Liver (tissue), 9 donors: Measurements from ENCODE around the gene ETS1. TPM values are rescaled to one million over a fixed set of nuclear protein-coding genes. Genes with fewer than 3 reads are reported as not detected.

Source experiments
- DNase-seq: peaks from one replicate; pipeline ENCODE4 v3.0.0-alpha.2; 2017; ENCODE audit warnings: low spot score
- H3K27ac ChIP-seq, 2 donors: one replicate each; pipeline ENCODE4 v1.7.0; 2013; ENCODE audit warnings: inconsistent platforms in 2 of 2, low read length in 2 of 2, control low read depth in 1 of 2, low read depth in 1 of 2, mild to moderate bottlenecking in 1 of 2
- H3K27me3 ChIP-seq, 4 donors: one replicate each; pipeline versions ENCODE4 v1.6.1 to v1.7.0; 2013; ENCODE audit warnings: low read length in 3 of 4, inconsistent platforms in 1 of 4, mild to moderate bottlenecking in 1 of 4, moderate library complexity in 1 of 4; ENCODE audit not compliant: control insufficient read depth in 4 of 4, insufficient read depth in 4 of 4
- H3K36me3 ChIP-seq, 4 donors: one replicate each; pipeline versions ENCODE4 v1.6.1 to v1.7.0; 2013; ENCODE audit warnings: low read length in 3 of 4, mild to moderate bottlenecking in 3 of 4, low read depth in 1 of 4, moderate library complexity in 1 of 4; ENCODE audit not compliant: control insufficient read depth in 4 of 4, insufficient read depth in 3 of 4
- H3K4me1 ChIP-seq, 4 donors: one replicate each; pipeline versions ENCODE4 v1.6.1 to v1.7.0; 2013; ENCODE audit warnings: low read length in 3 of 4, mild to moderate bottlenecking in 3 of 4, moderate library complexity in 1 of 4; ENCODE audit not compliant: control insufficient read depth in 4 of 4, insufficient read depth in 4 of 4
- H3K4me3 ChIP-seq, 3 donors: one replicate each; pipeline versions ENCODE4 v1.6.1 to v1.7.0; 2013; ENCODE audit warnings: low read length in 3 of 3, control low read depth in 1 of 3, low read depth in 1 of 3, mild to moderate bottlenecking in 1 of 3
- H3K9ac ChIP-seq, 2 donors: one replicate each; pipeline ENCODE4 v1.7.0; 2013; ENCODE audit warnings: low read length in 2 of 2, mild to moderate bottlenecking in 2 of 2, moderate library complexity in 2 of 2, control low read depth in 1 of 2, low read depth in 1 of 2
- H3K9me3 ChIP-seq, 4 donors: one replicate each; pipeline versions ENCODE4 v1.6.1 to v1.7.0; 2013; ENCODE audit warnings: low read length in 3 of 4; ENCODE audit not compliant: control insufficient read depth in 4 of 4
- ATF3 ChIP-seq: IDR thresholded peaks from 2 replicates; pipeline ENCODE4 v1.6.1; 2016; ENCODE audit warnings: antibody characterized with exemption
- EGR1 ChIP-seq, 2 donors: IDR thresholded peaks; 2 replicates each; pipeline ENCODE4 v1.6.1; 2016 to 2018; ENCODE audit warnings: antibody characterized with exemption in 2 of 2, low read depth in 2 of 2
- FOXA1 ChIP-seq: IDR thresholded peaks from 2 replicates; pipeline ENCODE4 v1.6.1; 2016; ENCODE audit warnings: antibody characterized with exemption
- FOXA2 ChIP-seq: IDR thresholded peaks from 2 replicates; pipeline ENCODE4 v1.6.1; 2016; ENCODE audit warnings: antibody characterized with exemption
- GABPA ChIP-seq, 2 donors: IDR thresholded peaks in 1 of 2; conservative IDR thresholded peaks in 1 of 2; 2 replicates each; pipeline ENCODE4 v1.6.1; 2016; ENCODE audit warnings: antibody characterized with exemption in 2 of 2, mild to moderate bottlenecking in 1 of 2, moderate library complexity in 1 of 2
- HNF4G ChIP-seq: IDR thresholded peaks from 2 replicates; pipeline ENCODE4 v1.6.1; 2016; ENCODE audit warnings: antibody characterized with exemption
- JUND ChIP-seq, 2 donors: IDR thresholded peaks; 2 replicates each; pipeline ENCODE4 v1.6.1; 2016; ENCODE audit warnings: antibody characterized with exemption in 2 of 2
- MAX ChIP-seq: IDR thresholded peaks from 2 replicates; pipeline ENCODE4 v1.6.1; 2016; ENCODE audit warnings: antibody characterized with exemption
- NR2F2 ChIP-seq: IDR thresholded peaks from 2 replicates; pipeline ENCODE4 v1.6.1; 2016; ENCODE audit warnings: antibody characterized with exemption
- RAD21 ChIP-seq, 2 donors: IDR thresholded peaks; 2 replicates each; pipeline ENCODE4 v1.6.1; 2016; ENCODE audit warnings: antibody characterized with exemption in 2 of 2, mild to moderate bottlenecking in 2 of 2
- REST ChIP-seq: IDR thresholded peaks from 2 replicates; pipeline ENCODE4 v1.6.1; 2016; ENCODE audit warnings: antibody characterized with exemption, mild to moderate bottlenecking
- YY1 ChIP-seq: IDR thresholded peaks from 2 replicates; pipeline ENCODE4 v1.6.1; 2016; ENCODE audit warnings: antibody characterized with exemption, mild to moderate bottlenecking
- ZBTB33 ChIP-seq: IDR thresholded peaks from 2 replicates; pipeline ENCODE4 v1.6.1; 2016; ENCODE audit warnings: antibody characterized with exemption
- WGBS: extraction: QIAGEN DNeasy Blood & Tissue Kit; methylation state at CpG from one replicate; pipeline ENCODE4 v1.1.7; 2013; 5-methylcytosine and 5-hydroxymethylcytosine counted together
- polyA plus RNA-seq, 2 donors: library from polyadenylated mRNA; stranded (reverse) in 1 of 2; unstranded in 1 of 2; fragments of 200-250 nt in 1 of 2; fragments of >200 nt in 1 of 2; fragmentation: Nextera tagmentation in 1 of 2; extraction: Ambion mirVana in 1 of 2; gene quantifications; one replicate each; pipeline versions ENCODE4 v1.2.1 to v1.2.3, GENCODE V29; 2013 to 2015
- total RNA-seq, 2 donors: library from RNA; depleted of rRNA; stranded (reverse); fragments of >200 nt; gene quantifications; one replicate each; pipeline ENCODE4 v1.2.3, GENCODE V29; 2014
- donor health status: healthy.
- donor health status: healthy.
- donor health status: healthy.
- donor health status: healthy.
- donor health status: healthy.

ETS1 gene
- total and polyA plus RNA-seq, 4 donors = 4.8 to 30.0 (median 20.3) TPM

- no peak for DNase-seq
- Histone ChIP-seq H3K9ac (no peak overlapping the region), H3K27me3 (no peaks in the 10 kb centered on the region), H3K9me3 (no peaks in the 10 kb centered on the region), H3K36me3 (no peaks in the 10 kb centered on the region), H3K27ac (no peak overlapping the region), H3K4me3 (no peak overlapping the region), H3K4me1 (peaks cover 8 to 28% (median 25%) of the 10 kb centered on the region in 4 donors)
- 78% methylated on average over 5 of the region's 5 CpGs for WGBS
- no peak for TF ChIP-seq JUND (IDR thresholded peaks at IDR 0.05)
- no peak for TF ChIP-seq MAX
- no peak for TF ChIP-seq FOXA1
- no peak for TF ChIP-seq FOXA2
- TF ChIP-seq REST = no peak
Observed at GRCh38 chr11:128623091-128623490, 35.7 kb upstream of the ETS1 start.

- Histone ChIP-seq H3K4me1 (peaks cover 8 to 28% (median 25%) of the 10 kb centered on the region in 4 donors), H3K36me3 (no peaks in the 10 kb centered on the region), H3K27ac (peak overlapping the region in 1 of 2 donors; percentile 16), H3K9me3 (no peaks in the 10 kb centered on the region), H3K27me3 (no peaks in the 10 kb centered on the region), H3K4me3 (no peak overlapping the region), H3K9ac (no peak overlapping the region)
- peak; percentile 35 for TF ChIP-seq NR2F2
- TF ChIP-seq RAD21 (IDR thresholded peaks at IDR 0.05) = peak in 1 of 2 donors; percentile 29
- no peak for TF ChIP-seq EGR1 (IDR thresholded peaks at IDR 0.05; ENCODE audit: low read depth in 2 of 2)
- DNase-seq = no peak
- WGBS = 82% methylated on average over 17 of the region's 17 CpGs
Observed at GRCh38 chr11:128621601-128622501, 34.5 kb upstream of the ETS1 start.

GRCh38 chr11:128620309-128621100 lies 33.1 kb upstream of the ETS1 start:
- Histone ChIP-seq H3K9ac (no peak overlapping the region), H3K36me3 (no peaks in the 10 kb centered on the region), H3K9me3 (no peaks in the 10 kb centered on the region), H3K27ac (no peak overlapping the region), H3K4me3 (no peak overlapping the region), H3K4me1 (peaks cover 8 to 15% (median 13%) of the 10 kb centered on the region in 4 donors), H3K27me3 (no peaks in the 10 kb centered on the region)
- no peak for DNase-seq
- TF ChIP-seq HNF4G = no peak
- TF ChIP-seq ATF3 = no peak
- TF ChIP-seq FOXA1 = no peak
- no peak for TF ChIP-seq ZBTB33
- no peak for TF ChIP-seq NR2F2
- no peak for TF ChIP-seq GABPA (IDR thresholded peaks at IDR 0.05 in 1 of 2, conservative IDR thresholded peaks at IDR 0.05 in 1 of 2)
- TF ChIP-seq JUND (IDR thresholded peaks at IDR 0.05) = no peak
- no peak for TF ChIP-seq YY1
- 86% methylated on average over 9 of the region's 9 CpGs for WGBS
